GM12892 (cell line): ENCODE results near the gene MT1E.

Source experiments
- POLR2AphosphoS5 ChIP-seq: IDR thresholded peaks from 2 replicates; pipeline ENCODE4 v1.6.1; 2011; ENCODE audit warnings: low read depth, low read length, control low read depth
- TAF1 ChIP-seq: IDR thresholded peaks from 2 replicates; pipeline ENCODE4 v1.6.1; 2011; ENCODE audit warnings: low read depth, mild to moderate bottlenecking, control low read depth, low read length, borderline replicate concordance

- TF ChIP-seq POLR2AphosphoS5: no peak
- TF ChIP-seq TAF1: no peak
These were observed 16.6 kb upstream of the MT1E start for GRCh38 chr16:56608876-56609462.
